Panc1 (cell line): Measurements from ENCODE around the gene LMOD1. TPM values are rescaled to one million over a fixed set of nuclear protein-coding genes. Genes with fewer than 3 reads are reported as not detected.
"Not testable (repeated sequence)": the region's sequence is repeated elsewhere in the genome, so short reads cannot be mapped to it uniquely, and the experiment has no call there.

ENCODE experiments used
- ATAC-seq: fragments of 200-7000 bp; cut with Tn5 transposase; 2 replicates; pipeline ENCODE4 v1.9.1; 2020; ENCODE audit warnings: mild to moderate bottlenecking, moderate library complexity
- BruUV-seq: library from RNA; stranded (reverse); fragments of 400-500 nt; replicated peaks from 2 replicates; lab custom pipeline; 2021; lab: Mats Ljungman, UMichigan
- CTCF ChIA-PET: fragments of 300-600 bp; sonication (Branson Sonifier 250); formaldehyde crosslinking; loops from one replicate; lab custom pipeline; 2022; ENCODE audit warnings: antibody characterized with exemption; lab: Charles Lee
- POLR2A ChIA-PET: fragments of 300-600 bp; sonication (Branson Sonifier 250); formaldehyde crosslinking; loops from one replicate; lab custom pipeline; 2022; ENCODE audit warnings: antibody characterized with exemption; lab: Charles Lee
- DNase-seq: peaks from one replicate; pipeline ENCODE4 v3.0.0-alpha.2; 2010; ENCODE audit warnings: low read depth, low spot score
- H3K27ac ChIP-seq: 2 replicates; pipeline ENCODE4 v1.5.1; 2011; ENCODE audit warnings: mild to moderate bottlenecking, low read length, inconsistent platforms
- H3K27me3 ChIP-seq: fragments of 200-500 bp; sonication (Bioruptor generic); 2 replicates; pipeline ENCODE4 v1.6.0; 2014; ENCODE audit warnings: low read length, inconsistent platforms; ENCODE audit not compliant: control insufficient read depth, insufficient read depth
- H3K36me3 ChIP-seq: fragments of 200-500 bp; sonication (Bioruptor generic); 2 replicates; pipeline ENCODE4 v1.5.1; 2014; ENCODE audit warnings: inconsistent platforms, mild to moderate bottlenecking, low read length, moderate library complexity; ENCODE audit not compliant: control insufficient read depth, insufficient read depth
- H3K4me1 ChIP-seq: 2 replicates; pipeline ENCODE4 v1.5.1; 2011; ENCODE audit warnings: inconsistent platforms, mild to moderate bottlenecking, low read length, moderate library complexity; ENCODE audit not compliant: control insufficient read depth, insufficient read depth
- H3K4me3 ChIP-seq, 2 experiments: 2 replicates each; pipeline ENCODE4 v1.5.1; 2011 to 2012; ENCODE audit warnings: low read depth in 2 of 2, low read length in 2 of 2, mild to moderate bottlenecking in 2 of 2, inconsistent platforms in 1 of 2, moderate library complexity in 1 of 2
- H3K9me3 ChIP-seq: fragments of 200-500 bp; sonication (Bioruptor generic); 2 replicates; pipeline ENCODE4 v1.5.1; 2014; ENCODE audit warnings: low read depth, mild to moderate bottlenecking, inconsistent platforms, low read length, moderate library complexity; ENCODE audit not compliant: control insufficient read depth, insufficient read depth
- CTCF ChIP-seq: fragments of 450-650 bp; IDR thresholded peaks from 2 replicates; pipeline ENCODE4 v1.5.1; 2017; ENCODE audit warnings: mild to moderate bottlenecking
- POLR2AphosphoS5 ChIP-seq: IDR thresholded peaks from 2 replicates; pipeline ENCODE4 v1.6.1; 2012; ENCODE audit warnings: mild to moderate bottlenecking, low read depth, low read length, moderate library complexity
- SIN3A ChIP-seq: IDR thresholded peaks from 2 replicates; pipeline ENCODE4 v1.6.1; 2012; ENCODE audit warnings: low read depth, mild to moderate bottlenecking, low read length, moderate library complexity, borderline replicate concordance; ENCODE audit not compliant: insufficient read depth
- TCF7L2 ChIP-seq: IDR thresholded peaks from 2 replicates; pipeline ENCODE4 v1.6.1; 2011; ENCODE audit warnings: mild to moderate bottlenecking, low read depth, low read length, inconsistent platforms
- in situ Hi-C: cut with HindIII; loops from 2 replicates; pipeline ENCODE4 v1.10.0; 2016; ENCODE audit warnings: low sequenced_read_pairs, low pct_unique_long_range_greater_than_20kb
- intact Hi-C: fragments of 100-400 bp; cut with micrococcal nuclease; formaldehyde crosslinking; loops from one replicate; pipeline ENCODE4 v1.10.0; 2022; ENCODE audit not compliant: unreplicated experiment
- total RNA-seq: library from RNA; stranded (reverse); gene quantifications from one replicate; pipeline ENCODE4 v1.2.1, GENCODE V29; 2021; ENCODE audit not compliant: unreplicated experiment
- TF ChIP-seq, protein P1 (sequence below), 2 experiments: IDR thresholded peaks; 2 replicates each; pipeline ENCODE4 v1.6.1; 2011 to 2012; ENCODE audit warnings: low read depth in 2 of 2, control low read depth in 1 of 2, low read length in 1 of 2, mild to moderate bottlenecking in 1 of 2, moderate library complexity in 1 of 2; ENCODE audit not compliant: insufficient read depth in 1 of 2

LMOD1 gene
- total RNA-seq, 1 experiment from 2014 or later, result 0.13 TPM

GRCh38 chr1:201941420-201942128 lies 4.8 kb downstream of the LMOD1 start:
- BruUV-seq, result no TSS peak
- POLR2A ChIA-PET, result no interaction called here
- Histone ChIP-seq H3K27me3 (no peaks in the 10 kb centered on the region), H3K36me3 (no peaks in the 10 kb centered on the region), H3K4me1 (no peaks in the 10 kb centered on the region; the same call in 1 of the 2 replicates), H3K9me3 (no peaks in the 10 kb centered on the region), H3K4me3 (no peak overlapping the region), H3K27ac (no peak overlapping the region)
- in situ Hi-C loops, result no loop called here
- intact Hi-C loops, result no loop called here
- CTCF ChIA-PET, result no interaction called here
- DNase-seq (no peak), ATAC-seq (peak; percentile 30; the same call in 1 of the 2 replicates)
- TF ChIP-seq CTCF (no peak), POLR2AphosphoS5 (no peak), SIN3A (no peak), TCF7L2 (no peak)
- TF ChIP-seq, protein P1, sequence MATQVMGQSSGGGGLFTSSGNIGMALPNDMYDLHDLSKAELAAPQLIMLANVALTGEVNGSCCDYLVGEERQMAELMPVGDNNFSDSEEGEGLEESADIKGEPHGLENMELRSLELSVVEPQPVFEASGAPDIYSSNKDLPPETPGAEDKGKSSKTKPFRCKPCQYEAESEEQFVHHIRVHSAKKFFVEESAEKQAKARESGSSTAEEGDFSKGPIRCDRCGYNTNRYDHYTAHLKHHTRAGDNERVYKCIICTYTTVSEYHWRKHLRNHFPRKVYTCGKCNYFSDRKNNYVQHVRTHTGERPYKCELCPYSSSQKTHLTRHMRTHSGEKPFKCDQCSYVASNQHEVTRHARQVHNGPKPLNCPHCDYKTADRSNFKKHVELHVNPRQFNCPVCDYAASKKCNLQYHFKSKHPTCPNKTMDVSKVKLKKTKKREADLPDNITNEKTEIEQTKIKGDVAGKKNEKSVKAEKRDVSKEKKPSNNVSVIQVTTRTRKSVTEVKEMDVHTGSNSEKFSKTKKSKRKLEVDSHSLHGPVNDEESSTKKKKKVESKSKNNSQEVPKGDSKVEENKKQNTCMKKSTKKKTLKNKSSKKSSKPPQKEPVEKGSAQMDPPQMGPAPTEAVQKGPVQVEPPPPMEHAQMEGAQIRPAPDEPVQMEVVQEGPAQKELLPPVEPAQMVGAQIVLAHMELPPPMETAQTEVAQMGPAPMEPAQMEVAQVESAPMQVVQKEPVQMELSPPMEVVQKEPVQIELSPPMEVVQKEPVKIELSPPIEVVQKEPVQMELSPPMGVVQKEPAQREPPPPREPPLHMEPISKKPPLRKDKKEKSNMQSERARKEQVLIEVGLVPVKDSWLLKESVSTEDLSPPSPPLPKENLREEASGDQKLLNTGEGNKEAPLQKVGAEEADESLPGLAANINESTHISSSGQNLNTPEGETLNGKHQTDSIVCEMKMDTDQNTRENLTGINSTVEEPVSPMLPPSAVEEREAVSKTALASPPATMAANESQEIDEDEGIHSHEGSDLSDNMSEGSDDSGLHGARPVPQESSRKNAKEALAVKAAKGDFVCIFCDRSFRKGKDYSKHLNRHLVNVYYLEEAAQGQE (IDR thresholded peaks at IDR 0.05; ENCODE audit: insufficient read depth in 1 of 2, low read depth in 2 of 2, low read length in 1 of 2), result no peak

- ATAC-seq, BruUV-seq, in situ Hi-C loops, H3K4me1 ChIP-seq, DNase-seq, H3K36me3 ChIP-seq, H3K27me3 ChIP-seq, intact Hi-C loops, H3K27ac ChIP-seq, H3K4me3 ChIP-seq, H3K9me3 ChIP-seq: not testable (repeated sequence)
- ChIA-PET CTCF (interaction anchor here (0.6 kb wide), 1 partner anchor 24 kb away, joined by 4 read pairs; no protein-coding TSS in a partner anchor), POLR2A (interaction anchor here (0.7 kb wide), 1 partner anchor 14 kb away, joined by 6 read pairs; no protein-coding TSS in a partner anchor)
These were observed 6.0 kb downstream of the LMOD1 start for GRCh38 chr1:201940316-201940715.

GRCh38 chr1:201939574-201939973 lies 6.8 kb downstream of the LMOD1 start:
- no peak overlapping the region for H3K27ac ChIP-seq
- ChIA-PET CTCF (interaction anchor here (0.6 kb wide), 2 partner anchors 15 to 26 kb away, joined by 6 to 10 read pairs; no protein-coding TSS in a partner anchor), POLR2A (interaction anchor here (0.7 kb wide), 2 partner anchors 13 to 197 kb away, joined by 5 to 6 read pairs; no protein-coding TSS in a partner anchor)
- BruUV-seq, result no TSS peak
- H3K4me1 ChIP-seq, result no peaks in the 10 kb centered on the region
- H3K9me3 ChIP-seq, result no peaks in the 10 kb centered on the region
- H3K27me3 ChIP-seq, result peaks cover 2% of the 10 kb centered on the region; the same call in 1 of the 2 replicates
- TF ChIP-seq, protein P1 (IDR thresholded peaks at IDR 0.05; ENCODE audit: insufficient read depth in 1 of 2, low read depth in 2 of 2, low read length in 1 of 2), result no peak
- TF ChIP-seq TCF7L2 (no peak), SIN3A (no peak), POLR2AphosphoS5 (no peak), CTCF (no peak)
- in situ Hi-C loops (no loop called here), intact Hi-C loops (no loop called here)
- no peak for DNase-seq
- no peak overlapping the region for H3K4me3 ChIP-seq
- no peak for ATAC-seq
- no peaks in the 10 kb centered on the region for H3K36me3 ChIP-seq
